HL-60 (cell line): ENCODE data around the gene ANXA2.

Experiments
- DNase-seq, 2 experiments: peaks; one replicate each; pipeline ENCODE4 v3.0.0-alpha.2; 2010 to 2020; ENCODE audit warnings: low read depth in 1 of 2, low spot score in 1 of 2
- H3K27ac ChIP-seq: fragments of 250-450 bp; sonication (Bioruptor Pico); replicated peaks from 2 replicates; pipeline ENCODE4 v1.5.1; 2020; ENCODE audit warnings: mild to moderate bottlenecking, moderate library complexity
- H3K27me3 ChIP-seq: fragments of 250-450 bp; sonication (Bioruptor Pico); 2 replicates; pipeline ENCODE4 v1.5.1; 2021; ENCODE audit warnings: mild to moderate bottlenecking, moderate library complexity; ENCODE audit not compliant: insufficient read depth, poor library complexity, severe bottlenecking
- H3K4me3 ChIP-seq: replicated peaks from 2 replicates; pipeline ENCODE4 v1.5.1; 2011; ENCODE audit warnings: mild to moderate bottlenecking, control low read depth, low read length; ENCODE audit not compliant: insufficient read depth
- GABPA ChIP-seq: IDR thresholded peaks from 2 replicates; pipeline ENCODE4 v1.6.1; 2012; ENCODE audit warnings: low read depth
- POLR2AphosphoS5 ChIP-seq: IDR thresholded peaks from 2 replicates; pipeline ENCODE4 v1.6.1; 2012; ENCODE audit warnings: low read depth
- SPI1 ChIP-seq: IDR thresholded peaks from 2 replicates; pipeline ENCODE4 v1.6.1; 2012; ENCODE audit warnings: low read depth, mild to moderate bottlenecking, borderline replicate concordance
- TF ChIP-seq, protein P1 (sequence below): IDR thresholded peaks from one replicate; pipeline ENCODE4 v1.5.1; 2011; ENCODE audit warnings: low read length, control low read depth, inconsistent platforms; ENCODE audit not compliant: insufficient read depth
- TF ChIP-seq, protein P2 (sequence below): IDR thresholded peaks from 2 replicates; pipeline ENCODE4 v1.6.1; 2012; ENCODE audit warnings: low read depth; ENCODE audit not compliant: insufficient replicate concordance

The ANXA2 gene

DNA sequence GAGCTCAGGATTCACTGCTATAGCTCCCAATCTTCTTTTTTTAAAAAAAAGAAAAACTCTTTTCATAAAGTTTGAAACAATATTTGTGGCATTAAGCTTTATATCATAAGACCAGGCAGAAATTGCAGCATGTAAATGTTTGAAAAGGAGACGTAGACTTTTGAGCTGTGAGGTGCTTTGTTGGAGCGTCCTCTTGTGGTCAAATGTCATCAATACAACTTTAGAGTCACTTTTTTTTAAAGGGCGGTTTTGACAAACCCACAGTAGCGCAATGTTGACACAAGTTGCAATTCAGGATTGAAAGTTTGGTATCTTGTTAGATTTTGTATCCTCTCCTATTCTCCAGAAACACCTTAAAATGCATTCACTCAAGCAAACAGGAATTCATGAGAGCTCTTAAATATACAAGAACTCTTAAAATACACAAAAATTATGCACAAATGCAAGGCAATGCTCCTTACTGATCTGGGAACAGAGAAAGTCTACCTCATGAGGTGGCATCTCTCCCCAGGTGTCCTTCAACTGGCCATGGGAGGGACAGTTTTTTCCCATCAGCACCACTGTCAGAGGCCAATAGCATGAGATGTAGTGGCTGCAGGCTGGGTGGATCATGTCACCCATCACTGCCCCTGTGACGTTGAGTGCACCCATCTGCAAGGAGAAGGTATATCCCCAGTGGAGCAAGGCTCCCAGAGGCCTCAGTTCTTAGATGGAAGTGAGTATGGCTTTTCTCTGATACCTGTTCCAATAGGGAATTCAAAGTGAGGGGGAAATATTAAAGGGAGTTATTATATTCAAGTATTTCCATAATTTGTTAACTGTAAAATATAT is 70.7 kb downstream of the ANXA2 start:
- TF ChIP-seq, protein P1, sequence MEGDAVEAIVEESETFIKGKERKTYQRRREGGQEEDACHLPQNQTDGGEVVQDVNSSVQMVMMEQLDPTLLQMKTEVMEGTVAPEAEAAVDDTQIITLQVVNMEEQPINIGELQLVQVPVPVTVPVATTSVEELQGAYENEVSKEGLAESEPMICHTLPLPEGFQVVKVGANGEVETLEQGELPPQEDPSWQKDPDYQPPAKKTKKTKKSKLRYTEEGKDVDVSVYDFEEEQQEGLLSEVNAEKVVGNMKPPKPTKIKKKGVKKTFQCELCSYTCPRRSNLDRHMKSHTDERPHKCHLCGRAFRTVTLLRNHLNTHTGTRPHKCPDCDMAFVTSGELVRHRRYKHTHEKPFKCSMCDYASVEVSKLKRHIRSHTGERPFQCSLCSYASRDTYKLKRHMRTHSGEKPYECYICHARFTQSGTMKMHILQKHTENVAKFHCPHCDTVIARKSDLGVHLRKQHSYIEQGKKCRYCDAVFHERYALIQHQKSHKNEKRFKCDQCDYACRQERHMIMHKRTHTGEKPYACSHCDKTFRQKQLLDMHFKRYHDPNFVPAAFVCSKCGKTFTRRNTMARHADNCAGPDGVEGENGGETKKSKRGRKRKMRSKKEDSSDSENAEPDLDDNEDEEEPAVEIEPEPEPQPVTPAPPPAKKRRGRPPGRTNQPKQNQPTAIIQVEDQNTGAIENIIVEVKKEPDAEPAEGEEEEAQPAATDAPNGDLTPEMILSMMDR, result peak; percentile 60
- TF ChIP-seq POLR2AphosphoS5, result no peak
- Histone ChIP-seq H3K27ac (no peak overlapping the region), H3K27me3 (peaks cover 5% of the 10 kb centered on the region), H3K4me3 (no peak overlapping the region)
- peak; percentile 16 to 22 for DNase-seq

DNA sequence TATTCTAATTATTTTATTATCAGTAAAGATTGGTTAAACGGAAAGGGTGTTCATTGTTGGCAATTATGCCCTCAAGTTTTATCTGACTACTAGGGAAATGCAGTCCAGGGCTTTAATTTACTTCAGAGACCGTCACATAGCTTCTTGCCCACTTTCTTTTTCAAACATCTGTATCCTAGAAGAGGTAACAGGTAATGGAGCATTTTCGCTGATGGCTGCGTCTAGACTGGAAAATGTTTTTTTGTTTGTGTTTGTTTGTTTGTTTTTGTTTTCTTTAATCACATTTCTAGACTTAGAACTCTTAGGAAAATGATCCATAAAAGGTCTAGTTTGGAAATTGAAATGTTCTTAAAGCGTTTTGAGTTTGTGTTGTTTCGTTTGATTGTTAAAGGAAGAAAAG is 71.4 kb downstream of the ANXA2 start:
- peaks cover 5% of the 10 kb centered on the region for H3K27me3 ChIP-seq
- TF ChIP-seq POLR2AphosphoS5 (no peak), GABPA (no peak), SPI1 (no peak)
- TF ChIP-seq, protein P1, result no peak
- TF ChIP-seq, protein P2, sequence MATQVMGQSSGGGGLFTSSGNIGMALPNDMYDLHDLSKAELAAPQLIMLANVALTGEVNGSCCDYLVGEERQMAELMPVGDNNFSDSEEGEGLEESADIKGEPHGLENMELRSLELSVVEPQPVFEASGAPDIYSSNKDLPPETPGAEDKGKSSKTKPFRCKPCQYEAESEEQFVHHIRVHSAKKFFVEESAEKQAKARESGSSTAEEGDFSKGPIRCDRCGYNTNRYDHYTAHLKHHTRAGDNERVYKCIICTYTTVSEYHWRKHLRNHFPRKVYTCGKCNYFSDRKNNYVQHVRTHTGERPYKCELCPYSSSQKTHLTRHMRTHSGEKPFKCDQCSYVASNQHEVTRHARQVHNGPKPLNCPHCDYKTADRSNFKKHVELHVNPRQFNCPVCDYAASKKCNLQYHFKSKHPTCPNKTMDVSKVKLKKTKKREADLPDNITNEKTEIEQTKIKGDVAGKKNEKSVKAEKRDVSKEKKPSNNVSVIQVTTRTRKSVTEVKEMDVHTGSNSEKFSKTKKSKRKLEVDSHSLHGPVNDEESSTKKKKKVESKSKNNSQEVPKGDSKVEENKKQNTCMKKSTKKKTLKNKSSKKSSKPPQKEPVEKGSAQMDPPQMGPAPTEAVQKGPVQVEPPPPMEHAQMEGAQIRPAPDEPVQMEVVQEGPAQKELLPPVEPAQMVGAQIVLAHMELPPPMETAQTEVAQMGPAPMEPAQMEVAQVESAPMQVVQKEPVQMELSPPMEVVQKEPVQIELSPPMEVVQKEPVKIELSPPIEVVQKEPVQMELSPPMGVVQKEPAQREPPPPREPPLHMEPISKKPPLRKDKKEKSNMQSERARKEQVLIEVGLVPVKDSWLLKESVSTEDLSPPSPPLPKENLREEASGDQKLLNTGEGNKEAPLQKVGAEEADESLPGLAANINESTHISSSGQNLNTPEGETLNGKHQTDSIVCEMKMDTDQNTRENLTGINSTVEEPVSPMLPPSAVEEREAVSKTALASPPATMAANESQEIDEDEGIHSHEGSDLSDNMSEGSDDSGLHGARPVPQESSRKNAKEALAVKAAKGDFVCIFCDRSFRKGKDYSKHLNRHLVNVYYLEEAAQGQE, result no peak

DNA sequence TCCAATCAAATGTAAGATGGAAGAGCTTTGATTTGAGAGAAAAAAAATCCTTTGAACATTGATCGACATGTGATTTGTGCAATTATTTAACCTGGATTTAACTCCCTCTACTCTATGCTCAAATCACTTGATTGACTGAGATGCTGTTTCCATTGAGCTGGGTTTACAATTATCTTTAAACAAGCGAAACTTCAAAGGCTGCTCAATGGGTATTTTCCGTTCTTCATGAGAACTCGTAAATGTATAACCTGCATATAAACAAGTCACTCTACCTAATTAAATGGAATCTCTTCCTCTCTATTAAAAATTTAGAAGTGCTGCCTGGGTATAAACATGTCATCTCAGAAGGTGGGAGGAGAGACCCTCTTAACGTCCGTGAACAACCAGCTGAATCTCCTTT is 71.9 kb downstream of the ANXA2 start:
- TF ChIP-seq POLR2AphosphoS5 (no peak), SPI1 (no peak), GABPA (no peak)
- TF ChIP-seq, protein P1, result no peak
- TF ChIP-seq, protein P2, result no peak
- DNase-seq, result no peak

More for the DNA sequence above, 71.4 kb downstream of the ANXA2 start:
- Histone ChIP-seq H3K27ac (no peak overlapping the region), H3K4me3 (no peak overlapping the region)
- no peak for DNase-seq

More for the DNA sequence above, 71.9 kb downstream of the ANXA2 start:
- Histone ChIP-seq H3K27me3 (peaks cover 5% of the 10 kb centered on the region), H3K4me3 (no peak overlapping the region), H3K27ac (no peak overlapping the region)
